ENCODE measurements around the gene PPP2R5C.
"Not testable (repeated sequence)": the region's sequence is repeated elsewhere in the genome, so short reads cannot be mapped to it uniquely, and the experiment has no call there.

The PPP2R5C gene

DNA sequence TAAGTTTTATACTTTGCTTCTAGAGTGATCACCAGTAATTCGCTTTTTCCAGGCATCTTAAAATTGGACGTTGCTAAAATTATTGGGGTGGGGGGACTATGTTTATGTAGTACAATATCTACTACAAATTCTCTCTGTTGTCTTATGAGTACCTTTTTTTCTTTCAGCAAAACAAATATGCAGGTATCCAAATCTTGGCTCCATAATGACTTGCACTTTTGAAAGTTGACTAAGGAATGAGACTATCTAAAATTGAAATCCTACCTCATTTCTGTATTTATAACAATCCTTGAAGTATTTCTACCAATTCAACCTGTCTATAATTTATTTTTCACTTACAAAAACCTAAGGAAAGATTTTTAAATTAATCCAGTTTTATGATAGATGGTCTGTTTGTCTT, 205.2 kb downstream of the PPP2R5C start:
- no peak for DNase-seq (ENCODE audit: low spot score)

DNA sequence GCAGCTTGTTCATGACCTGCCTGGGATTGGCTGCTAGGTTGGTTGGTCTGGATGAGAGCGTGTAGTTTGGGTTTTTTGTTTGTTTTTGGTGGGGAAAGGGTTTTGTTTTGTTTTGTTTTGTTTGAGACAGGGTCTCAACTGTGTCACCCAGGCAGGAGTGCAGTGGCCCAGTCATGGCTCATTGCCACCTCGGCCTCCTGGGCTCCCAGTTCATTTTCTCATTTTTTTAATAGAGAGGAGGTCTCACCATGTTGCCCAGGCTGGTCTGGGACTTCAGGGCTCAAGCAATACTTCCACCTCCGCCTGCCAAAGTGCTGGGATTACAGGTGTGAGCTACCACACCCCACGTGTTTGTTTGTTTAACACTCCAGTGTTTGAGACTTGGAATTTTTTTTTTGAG, 206.7 kb downstream of the PPP2R5C start:
- DNase-seq (ENCODE audit: low spot score): no peak

DNA sequence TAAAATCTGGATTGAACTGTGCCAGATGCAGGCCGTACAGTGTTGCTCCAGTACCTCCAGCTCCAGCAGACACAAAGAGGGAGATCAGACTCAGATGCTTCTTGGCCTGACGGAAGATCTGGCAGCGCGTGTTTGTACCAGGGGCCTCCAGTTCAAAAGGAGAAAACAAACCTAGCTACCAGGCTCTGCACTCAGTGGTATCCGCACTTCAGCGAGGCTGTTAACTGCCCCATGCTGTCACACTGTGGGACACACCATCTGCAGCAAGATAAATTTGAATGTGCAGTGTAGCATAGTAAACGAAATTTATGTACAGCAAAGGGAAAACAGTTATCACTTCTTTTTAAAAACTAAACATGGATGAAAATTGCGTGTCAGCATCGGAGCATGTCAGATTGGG, 208.0 kb downstream of the PPP2R5C start:
- no peak for DNase-seq (ENCODE audit: low spot score)

DNA sequence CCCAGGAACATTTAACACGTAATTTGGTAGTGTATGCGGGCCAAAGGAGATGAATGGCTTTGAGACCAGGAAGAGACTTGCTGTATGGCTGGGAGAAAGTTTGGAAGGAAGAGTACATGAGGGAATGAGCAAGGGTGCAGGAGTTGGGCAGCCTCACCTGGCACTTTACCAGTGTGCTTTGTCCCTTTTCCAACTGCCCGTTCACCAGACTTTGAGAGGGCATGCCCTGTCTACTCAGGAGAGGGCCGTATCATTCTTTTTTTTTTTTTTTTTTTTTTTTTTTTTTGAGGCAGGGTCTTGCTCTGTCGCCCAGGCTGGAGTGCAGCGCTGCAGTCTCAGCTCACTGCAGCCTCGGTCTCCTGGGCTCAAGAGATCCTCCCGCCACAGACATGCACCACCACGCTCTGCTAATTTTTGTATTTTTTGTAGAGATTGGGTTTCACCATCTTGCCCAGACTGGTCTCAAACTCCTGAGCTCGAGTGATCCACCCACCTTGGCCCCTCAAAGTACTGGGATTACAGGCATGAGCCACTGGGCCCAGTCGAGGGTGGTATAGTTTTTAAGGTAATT, 209.4 kb downstream of the PPP2R5C start:
- DNase-seq (ENCODE audit: low spot score): no peak

DNA sequence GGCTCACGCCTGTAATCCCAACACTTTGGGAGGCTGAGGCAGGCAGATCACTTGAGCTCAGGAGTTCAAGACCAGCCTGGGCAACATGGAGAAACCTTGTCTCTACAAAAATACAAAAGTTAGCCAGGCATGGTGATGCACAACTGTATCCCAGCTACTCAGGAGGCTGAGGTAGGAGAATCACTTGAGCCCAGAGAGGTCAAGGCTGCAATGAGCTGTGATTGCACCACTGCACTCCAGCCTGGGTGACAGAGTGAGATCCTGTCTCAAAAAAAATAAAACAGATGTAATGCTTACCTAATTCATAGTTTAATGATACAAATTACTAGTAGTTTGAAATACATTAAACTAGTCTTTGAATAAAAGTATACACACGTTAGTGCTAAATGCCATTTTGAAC, 209.9 kb downstream of the PPP2R5C start:
- not testable (repeated sequence) for DNase-seq (ENCODE audit: low spot score)

DNA sequence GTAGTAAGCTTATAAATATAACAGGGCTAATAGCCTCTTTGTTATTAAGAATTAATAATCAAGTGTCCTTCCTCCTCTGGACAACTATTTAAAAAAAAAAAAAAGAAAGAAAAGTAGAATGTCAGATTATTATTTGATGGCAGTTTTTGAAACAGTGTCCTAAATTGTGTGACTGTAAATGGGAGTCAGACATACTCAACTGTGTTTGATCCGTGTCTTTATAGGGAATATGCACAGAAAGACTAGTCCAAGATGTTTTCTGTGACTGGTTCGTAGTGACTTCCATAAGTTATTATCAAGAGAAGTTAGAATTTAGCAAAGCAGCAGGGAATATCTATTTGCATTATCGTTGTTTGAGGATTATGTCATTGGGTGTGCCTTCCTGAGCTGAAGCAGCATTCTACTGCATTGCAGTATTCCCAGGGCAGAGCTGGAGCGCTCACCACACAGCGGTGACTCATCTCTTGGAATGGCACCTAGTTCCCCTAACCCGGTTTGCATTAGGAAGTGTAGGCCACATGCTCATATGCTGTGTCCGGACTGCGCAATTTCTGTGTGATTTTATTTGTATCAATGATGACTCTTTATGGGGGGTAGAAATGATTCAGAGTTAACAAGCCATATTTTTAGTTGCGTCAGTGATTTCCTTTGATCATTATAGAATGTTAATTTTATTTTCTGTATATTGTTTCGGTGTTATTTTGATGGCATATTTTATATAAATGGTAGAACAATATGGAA, 210.8 kb downstream of the PPP2R5C start:
- DNase-seq (ENCODE audit: low spot score): peak; percentile 92

DNA sequence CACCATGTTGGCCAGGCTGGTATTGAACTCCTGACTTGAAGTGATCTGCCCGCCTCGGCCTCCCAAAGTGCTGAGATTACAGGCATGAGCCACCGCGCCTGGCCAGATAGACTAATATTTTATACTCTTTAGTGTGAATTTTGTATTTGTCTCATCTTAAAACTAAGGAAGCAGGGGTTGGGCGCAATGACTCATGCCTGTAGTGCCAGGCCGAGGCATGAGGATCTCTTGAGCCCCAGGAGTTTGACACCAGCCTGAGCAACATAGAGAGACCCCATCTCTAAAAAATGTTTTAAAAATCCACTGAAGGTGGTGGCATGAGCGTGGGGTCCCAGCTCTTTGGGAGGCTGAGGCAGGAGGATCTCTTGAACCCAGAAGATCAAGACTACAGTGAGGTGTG, 211.8 kb downstream of the PPP2R5C start:
- DNase-seq (ENCODE audit: low spot score): no peak

DNA sequence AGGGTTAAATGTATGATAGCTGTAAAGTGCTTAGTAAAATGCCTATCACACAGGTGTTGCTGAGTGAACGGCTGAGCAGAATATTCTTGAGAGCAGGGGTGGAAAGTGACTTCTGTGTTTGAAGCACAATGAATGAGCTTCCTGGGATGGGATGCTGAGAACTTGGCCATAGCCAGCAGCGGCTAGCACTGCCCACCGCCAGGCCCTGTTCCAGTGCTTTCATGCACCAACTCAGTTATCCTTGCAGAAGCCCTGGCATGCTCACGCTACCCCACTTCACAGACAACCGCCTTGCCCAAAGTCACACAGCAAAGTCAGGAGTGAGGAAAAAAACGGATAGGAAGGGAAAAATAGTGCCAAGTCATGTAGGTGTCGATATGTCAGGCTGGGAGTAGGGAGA, 213.7 kb downstream of the PPP2R5C start:
- no peak for DNase-seq (ENCODE audit: low spot score)

Measured in AG20443 (cell line).